HG03175 (cell line): ENCODE measurements around the gene MAP3K7CL.

ENCODE experiments used
- ATAC-seq: cut with Tn5 transposase; IDR thresholded peaks from one replicate; pipeline ENCODE4 v1.9.1; 2021; ENCODE audit warnings: mild to moderate bottlenecking, moderate library complexity; ENCODE audit not compliant: unreplicated experiment

Gene MAP3K7CL, protein sequence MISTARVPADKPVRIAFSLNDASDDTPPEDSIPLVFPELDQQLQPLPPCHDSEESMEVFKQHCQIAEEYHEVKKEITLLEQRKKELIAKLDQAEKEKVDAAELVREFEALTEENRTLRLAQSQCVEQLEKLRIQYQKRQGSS

GRCh38 chr21:29130270-29130969 is at the start of gene MAP3K7CL:
TSS of gene MAP3K7CL (plus strand) at chr21:29130644. CDS start at chr21:29133345, 2,701 bp downstream.
- no peak for ATAC-seq

DNA sequence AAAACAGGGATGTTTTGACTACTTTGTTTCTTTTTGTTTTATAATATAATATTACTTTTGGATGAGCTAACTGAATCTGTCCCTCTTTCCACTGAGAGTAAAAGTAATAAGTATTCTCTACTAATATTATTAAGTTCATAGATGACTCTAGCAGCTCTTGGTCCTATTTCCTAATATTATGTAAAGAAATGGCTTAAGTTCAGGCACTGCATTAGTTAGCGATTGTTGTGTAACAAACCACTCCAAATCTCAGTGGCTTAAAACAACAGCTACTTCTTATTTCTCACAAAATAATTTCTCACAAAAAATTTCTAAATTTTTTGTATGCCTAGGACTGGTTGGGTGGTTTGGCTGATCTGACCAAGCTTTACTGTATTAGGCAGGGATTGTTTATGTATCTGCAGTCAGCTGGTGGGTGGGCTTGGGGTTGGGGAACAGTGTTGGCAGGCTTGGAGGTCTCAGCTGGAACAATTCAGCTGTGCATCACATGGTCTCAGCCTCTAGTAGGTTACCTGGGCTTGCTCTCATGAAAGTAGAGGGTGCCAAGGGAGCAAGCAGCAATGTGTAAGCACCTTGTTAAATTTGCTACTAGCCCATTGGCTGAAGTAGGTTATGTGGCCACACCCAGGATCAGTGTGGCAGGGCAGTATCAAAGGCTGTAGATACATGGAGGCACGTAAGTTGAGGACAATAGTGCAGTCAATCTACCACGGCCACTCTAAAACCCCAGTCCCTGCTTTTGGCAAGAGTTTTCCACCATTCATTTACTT is 48.2 kb upstream of the MAP3K7CL start:
- ATAC-seq, result no peak

- ATAC-seq, result no peak
Measured at GRCh38 chr21:29083306-29083705, 47.1 kb upstream of the MAP3K7CL start.

GRCh38 chr21:29084372-29084771 is 46.1 kb upstream of the MAP3K7CL start:
- ATAC-seq, result no peak

DNA sequence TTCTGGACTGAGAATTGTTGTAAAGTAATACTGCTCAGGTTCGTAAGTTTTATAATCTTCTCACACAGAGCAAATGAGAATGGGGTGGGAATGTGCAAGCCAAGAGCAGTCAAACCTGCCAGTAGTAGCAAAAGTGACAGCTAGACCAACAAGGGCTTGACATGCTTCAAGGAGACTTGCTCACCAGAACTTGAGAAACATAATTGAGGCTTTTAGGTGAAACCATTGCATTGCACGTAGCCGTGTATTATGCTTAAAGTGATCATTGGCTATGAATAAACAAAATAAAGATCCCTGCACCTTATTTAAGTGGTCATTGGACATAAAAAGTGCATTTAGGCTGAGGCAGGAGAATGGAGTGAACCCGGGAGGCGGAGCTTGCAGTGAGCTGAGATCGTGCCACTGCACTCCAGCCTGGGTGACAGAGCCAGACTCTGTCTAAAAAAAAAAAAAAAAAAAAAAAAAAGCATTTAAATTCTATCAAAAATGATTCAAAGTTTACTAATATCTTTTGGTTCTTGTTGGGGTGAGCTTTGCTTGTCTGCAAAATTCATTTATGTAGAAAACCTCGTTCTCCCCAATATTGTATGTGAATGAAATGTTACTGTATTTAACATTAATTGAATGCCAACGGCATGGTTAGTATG is 45.2 kb upstream of the MAP3K7CL start:
- no peak for ATAC-seq

DNA sequence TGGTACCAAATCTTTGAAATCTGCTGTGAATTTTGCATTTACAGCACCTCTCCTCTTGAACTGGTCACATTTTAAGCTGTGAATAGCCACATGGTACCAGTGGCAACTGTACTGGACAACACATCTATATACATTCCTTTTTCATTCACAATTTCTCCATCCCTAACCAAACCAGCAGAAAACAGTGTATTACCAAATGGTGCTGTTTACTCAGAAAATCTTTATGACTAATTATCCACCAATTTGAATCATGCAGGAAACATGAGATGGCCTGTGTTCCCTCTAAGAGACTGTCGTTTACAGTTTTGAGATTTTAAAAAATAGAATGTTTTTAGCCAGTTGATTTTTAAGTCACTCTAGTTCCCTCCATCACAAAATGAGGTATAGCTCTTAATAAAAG is 39.4 kb upstream of the MAP3K7CL start:
- no peak for ATAC-seq

GRCh38 chr21:29092102-29092959 is 38.1 kb upstream of the MAP3K7CL start:
- ATAC-seq, result no peak

DNA sequence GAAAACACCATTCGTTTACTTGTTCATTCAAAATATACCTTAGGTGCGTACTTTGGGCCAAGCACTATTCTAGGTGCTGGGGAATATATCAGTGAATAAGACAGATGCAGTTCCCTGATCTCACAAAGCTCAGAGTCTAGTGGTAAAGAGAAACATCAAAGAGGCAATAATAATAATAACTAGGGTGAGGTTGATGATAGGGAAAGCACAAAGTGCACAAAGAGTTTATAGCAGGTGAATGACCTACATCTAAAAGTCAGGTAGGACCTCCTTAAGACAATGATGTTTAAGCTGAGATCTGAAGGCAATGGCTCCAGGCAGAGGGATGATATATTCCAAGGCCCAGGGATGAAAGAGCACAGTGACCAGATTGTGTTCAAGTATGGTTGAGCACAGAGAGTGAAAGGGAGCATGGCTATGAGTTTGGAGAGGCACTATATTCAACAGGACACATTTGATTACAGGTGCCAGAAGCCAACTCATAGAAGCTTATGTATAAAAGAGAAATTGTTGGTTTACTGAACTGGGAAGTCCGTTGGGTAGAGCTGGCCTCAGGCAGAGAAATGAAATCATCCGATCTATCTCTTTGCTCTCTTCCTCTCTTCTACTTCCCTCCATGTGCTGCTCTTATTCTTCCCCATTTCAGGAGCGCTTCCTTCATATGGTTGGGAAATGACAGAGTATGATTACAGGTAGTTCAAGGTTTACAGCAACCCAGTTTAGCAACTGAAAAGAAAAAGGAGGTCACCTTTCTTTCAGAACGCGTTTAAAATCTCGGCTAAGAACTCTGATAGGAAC is 34.0 kb upstream of the MAP3K7CL start:
- no peak for ATAC-seq

GRCh38 chr21:29098156-29098555 is 32.3 kb upstream of the MAP3K7CL start:
- no peak for ATAC-seq

DNA sequence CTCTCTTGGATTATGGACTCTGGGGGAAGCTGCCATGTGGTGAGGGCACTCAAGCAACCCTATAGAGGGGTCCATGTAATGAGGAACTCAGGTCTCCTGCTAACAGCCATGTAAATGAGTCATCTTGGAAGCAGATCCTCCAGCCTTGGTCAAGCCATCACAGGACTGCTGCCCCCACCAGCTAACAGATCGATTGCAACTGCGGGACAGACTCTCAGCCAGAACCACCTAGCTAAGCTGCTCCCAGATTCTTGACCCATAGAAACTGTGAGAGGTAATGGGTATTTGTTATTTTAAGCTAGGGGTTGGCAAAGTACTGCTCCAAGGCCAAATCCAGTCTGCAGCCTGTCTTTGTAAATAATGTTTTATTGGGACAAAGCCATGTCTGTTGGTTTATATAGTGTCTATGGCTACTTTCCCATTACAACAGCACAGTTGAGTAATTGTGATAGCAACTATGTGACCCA is 27.6 kb upstream of the MAP3K7CL start:
- ATAC-seq, result no peak

- peak; percentile 39 for ATAC-seq
Measured at GRCh38 chr21:29104239-29104708, 26.2 kb upstream of the MAP3K7CL start.

DNA sequence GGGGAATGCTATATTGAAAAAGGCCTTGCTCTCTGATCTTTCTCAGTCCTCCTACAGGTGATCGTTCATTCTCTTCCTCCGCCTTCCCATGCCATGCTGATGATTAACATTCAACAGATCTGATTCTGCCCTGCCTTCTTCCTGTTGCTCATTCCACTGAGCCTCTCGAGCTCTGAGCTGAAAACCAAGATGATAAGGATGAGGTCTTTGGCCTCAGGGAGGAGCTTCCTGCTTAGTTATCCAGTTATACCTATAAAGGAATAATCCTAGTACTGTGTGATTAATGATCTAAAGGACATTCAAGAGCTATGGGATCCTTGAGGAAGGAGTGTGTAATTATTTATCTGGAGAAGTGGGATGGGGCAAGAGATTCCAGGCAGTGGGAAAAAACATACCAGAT is 25.2 kb upstream of the MAP3K7CL start:
- ATAC-seq, result no peak

DNA sequence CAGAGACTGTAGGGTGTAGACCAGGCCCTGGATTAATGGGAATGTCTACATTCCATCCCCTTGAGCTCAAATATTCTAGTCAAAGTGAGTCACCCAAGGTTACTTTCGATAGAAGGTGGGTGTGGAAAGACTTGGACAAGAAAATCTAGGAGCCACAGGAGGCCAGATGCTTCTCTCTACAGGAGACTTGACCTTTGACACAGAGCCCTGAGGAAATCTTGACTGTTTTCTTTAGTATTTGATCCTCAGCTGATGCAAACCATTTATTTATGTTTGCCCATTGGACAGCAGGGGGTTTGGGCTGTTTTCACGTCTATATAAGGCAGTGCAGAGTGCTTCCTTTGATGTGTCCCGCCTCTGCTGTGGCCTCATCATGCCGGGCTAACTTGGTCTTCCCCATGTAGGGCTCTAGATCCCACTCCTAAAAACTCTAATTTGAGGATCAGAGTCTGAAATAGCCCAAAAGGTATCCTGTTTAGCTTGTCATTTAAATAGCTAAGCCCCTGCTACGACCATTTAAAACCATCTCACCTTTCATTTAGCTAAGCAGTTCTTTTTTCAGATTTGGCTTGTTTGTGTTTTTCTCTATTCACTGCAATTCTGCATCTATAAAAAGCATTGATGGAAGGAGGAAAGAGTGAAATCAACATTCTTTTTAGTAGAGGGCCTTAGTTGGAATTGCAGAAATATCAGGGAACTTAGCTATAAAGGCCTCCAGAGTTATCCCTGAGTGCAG is 15.5 kb upstream of the MAP3K7CL start:
- no peak for ATAC-seq

DNA sequence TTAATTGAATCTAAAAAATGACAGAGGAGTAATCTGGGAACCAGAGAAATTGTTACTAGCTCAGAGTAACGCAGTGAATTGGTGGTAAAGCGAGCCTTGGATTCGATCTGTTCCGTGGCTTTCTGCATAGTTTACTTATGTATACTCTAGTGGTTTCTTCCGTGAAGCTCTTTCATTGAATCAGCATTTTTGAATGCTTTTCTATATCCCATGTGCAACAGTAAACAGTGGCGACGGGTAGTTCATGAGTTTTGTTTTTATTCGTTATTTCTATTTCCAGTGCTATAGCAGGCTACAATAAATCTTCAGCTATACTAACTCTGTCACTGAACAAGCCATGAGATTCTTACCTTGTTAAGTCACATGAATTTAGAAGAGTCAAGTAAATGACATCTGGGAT is 14.5 kb upstream of the MAP3K7CL start:
- no peak for ATAC-seq

GRCh38 chr21:29117372-29117955 is 13.0 kb upstream of the MAP3K7CL start:
- no peak for ATAC-seq

DNA sequence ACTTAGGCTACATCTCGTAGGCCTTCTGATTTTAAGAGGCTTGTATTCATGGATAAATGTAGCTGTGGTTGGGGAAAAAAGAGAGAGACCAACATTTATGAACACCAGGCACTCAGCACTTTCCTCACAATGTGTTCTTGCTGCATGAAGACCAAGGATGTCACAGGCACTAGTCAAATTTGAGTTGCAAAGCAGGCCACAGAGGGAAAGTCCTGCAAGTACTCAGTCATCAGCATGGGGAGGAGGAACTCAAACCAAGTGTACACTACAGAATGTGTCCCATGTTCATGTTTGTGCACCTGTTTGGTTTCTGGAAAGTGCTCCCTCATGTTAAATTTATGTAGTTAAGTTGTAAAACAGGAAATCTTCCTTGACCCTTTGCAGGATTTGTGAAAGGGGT is 8.7 kb upstream of the MAP3K7CL start:
- ATAC-seq, result no peak

GRCh38 chr21:29124645-29125044 is 5.8 kb upstream of the MAP3K7CL start:
- ATAC-seq, result no peak

- peak; percentile 91 for ATAC-seq
Measured at GRCh38 chr21:29125191-29125590, 5.3 kb upstream of the MAP3K7CL start.

DNA sequence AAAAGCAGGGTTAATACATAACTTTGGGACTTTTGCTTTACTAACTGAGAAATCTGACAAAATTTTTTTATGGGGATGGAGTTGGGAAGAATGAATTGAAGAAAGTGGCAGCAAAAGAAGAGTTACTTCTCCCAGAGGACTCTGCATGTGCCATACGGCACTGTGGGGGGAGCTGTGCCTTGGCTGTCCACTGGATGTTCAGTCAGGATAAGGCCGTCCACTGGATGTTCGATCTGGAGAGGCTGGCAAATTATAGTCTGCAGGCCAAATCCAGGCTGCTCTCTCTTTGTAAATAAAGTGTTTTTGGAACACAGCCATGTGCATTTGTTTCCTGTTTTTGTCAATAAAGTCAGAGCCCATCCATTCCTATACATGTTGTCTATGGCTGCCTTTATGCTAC is 4.5 kb upstream of the MAP3K7CL start:
- no peak for ATAC-seq
